Stomach (tissue), 4 donors: ENCODE data around the gene NAA20.

Experiments
- EP300 ChIP-seq: sonication (generic); formaldehyde crosslinking; IDR thresholded peaks from one replicate; pipeline ENCODE4 v1.6.1; 2017; ENCODE audit warnings: antibody characterized with exemption
- POLR2A ChIP-seq, 4 donors: fragments of 450-650 bp; IDR thresholded peaks; one replicate each; pipeline ENCODE4 v1.6.1; 2016; ENCODE audit warnings: antibody characterized with exemption in 4 of 4, control low read depth in 2 of 4, mild to moderate bottlenecking in 1 of 4, moderate library complexity in 1 of 4
- POLR2AphosphoS5 ChIP-seq, 3 donors: sonication (generic); formaldehyde crosslinking; IDR thresholded peaks; one replicate each; pipeline ENCODE4 v1.6.1; 2016; ENCODE audit warnings: antibody characterized with exemption in 3 of 3
- TF ChIP-seq, protein P1 (sequence below), 7 experiments: fragments of 450-650 bp in 4 of 7; fragments of 200-600 bp in 3 of 7; sonication (generic) in 3 of 7; IDR thresholded peaks; one replicate each; pipeline ENCODE4 v1.5.1; 2016 to 2019; ENCODE audit warnings: antibody characterized with exemption in 7 of 7, control low read depth in 2 of 7, mild to moderate bottlenecking in 1 of 7

DNA sequence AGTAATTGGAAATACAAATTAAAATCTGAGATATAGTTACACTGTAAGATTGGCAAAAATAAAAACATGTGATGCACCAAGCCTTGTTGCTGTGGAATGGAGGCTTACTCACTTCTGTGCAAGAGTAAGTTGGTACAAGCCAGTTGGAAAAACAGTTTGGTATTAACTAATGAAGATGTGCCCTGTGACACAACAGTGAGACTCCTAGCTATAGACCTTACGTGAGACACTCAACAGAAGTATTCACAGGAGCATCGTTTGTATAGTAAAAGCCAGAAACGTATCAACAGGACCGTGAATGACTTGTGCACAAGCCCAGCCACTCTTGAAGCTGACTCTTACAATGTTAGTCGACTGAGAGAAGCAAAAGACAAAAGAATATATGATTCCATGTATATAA, 14.6 kb downstream of the NAA20 start:
- no peak for TF ChIP-seq EP300
- no peak for TF ChIP-seq POLR2A (IDR thresholded peaks at IDR 0.05)
- TF ChIP-seq, protein P1, sequence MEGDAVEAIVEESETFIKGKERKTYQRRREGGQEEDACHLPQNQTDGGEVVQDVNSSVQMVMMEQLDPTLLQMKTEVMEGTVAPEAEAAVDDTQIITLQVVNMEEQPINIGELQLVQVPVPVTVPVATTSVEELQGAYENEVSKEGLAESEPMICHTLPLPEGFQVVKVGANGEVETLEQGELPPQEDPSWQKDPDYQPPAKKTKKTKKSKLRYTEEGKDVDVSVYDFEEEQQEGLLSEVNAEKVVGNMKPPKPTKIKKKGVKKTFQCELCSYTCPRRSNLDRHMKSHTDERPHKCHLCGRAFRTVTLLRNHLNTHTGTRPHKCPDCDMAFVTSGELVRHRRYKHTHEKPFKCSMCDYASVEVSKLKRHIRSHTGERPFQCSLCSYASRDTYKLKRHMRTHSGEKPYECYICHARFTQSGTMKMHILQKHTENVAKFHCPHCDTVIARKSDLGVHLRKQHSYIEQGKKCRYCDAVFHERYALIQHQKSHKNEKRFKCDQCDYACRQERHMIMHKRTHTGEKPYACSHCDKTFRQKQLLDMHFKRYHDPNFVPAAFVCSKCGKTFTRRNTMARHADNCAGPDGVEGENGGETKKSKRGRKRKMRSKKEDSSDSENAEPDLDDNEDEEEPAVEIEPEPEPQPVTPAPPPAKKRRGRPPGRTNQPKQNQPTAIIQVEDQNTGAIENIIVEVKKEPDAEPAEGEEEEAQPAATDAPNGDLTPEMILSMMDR (IDR thresholded peaks at IDR 0.05) = no peak
- TF ChIP-seq POLR2AphosphoS5 (IDR thresholded peaks at IDR 0.05) = no peak
